ENCODE measurements around the gene CBLL2.
"Not testable (repeated sequence)": the region's sequence is repeated elsewhere in the genome, so short reads cannot be mapped to it uniquely, and the experiment has no call there.

Gene CBLL2

DNA sequence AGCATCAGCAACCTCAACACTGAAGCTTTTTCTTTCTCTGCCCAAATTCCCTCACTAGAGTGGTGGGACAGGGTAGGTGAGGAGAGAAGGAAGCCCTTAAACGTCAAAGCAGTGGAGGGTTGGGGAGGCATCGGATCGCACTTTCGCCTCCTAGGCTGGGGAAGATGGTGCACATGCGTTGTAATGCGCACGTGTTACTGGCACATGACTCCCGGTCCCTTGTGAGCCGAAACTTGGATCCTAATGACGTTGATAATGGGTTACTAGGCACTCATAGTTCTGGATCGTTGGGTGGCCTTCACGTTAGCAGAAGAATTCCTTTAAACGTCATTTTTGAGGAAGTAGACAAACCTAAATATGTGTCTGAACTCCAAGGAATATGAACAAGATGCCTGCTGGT lies at the start of gene CBLL2:
Gene CBLL2 (plus strand): TSS at position 301 of the 400 bp plus-strand sequence. CDS start 79 bp downstream, at position 380.
- DNase-seq (ENCODE audit: low spot score) (no peak), FAIRE-seq (no peak)

- no peak for DNase-seq (ENCODE audit: low spot score)
- no peak for FAIRE-seq
Observed at GRCh38 chrX:22234380-22234779, 38.3 kb upstream of the CBLL2 start.

GRCh38 chrX:22237479-22237878 lies 35.2 kb upstream of the CBLL2 start:
- FAIRE-seq: no peak
- no peak for DNase-seq (ENCODE audit: low spot score)

- FAIRE-seq (no peak), DNase-seq (ENCODE audit: low spot score) (no peak)
Observed at GRCh38 chrX:22246620-22247019, 26.1 kb upstream of the CBLL2 start.

GRCh38 chrX:22247169-22247568 lies 25.5 kb upstream of the CBLL2 start:
- DNase-seq (ENCODE audit: low spot score): no peak
- FAIRE-seq: no peak

DNA sequence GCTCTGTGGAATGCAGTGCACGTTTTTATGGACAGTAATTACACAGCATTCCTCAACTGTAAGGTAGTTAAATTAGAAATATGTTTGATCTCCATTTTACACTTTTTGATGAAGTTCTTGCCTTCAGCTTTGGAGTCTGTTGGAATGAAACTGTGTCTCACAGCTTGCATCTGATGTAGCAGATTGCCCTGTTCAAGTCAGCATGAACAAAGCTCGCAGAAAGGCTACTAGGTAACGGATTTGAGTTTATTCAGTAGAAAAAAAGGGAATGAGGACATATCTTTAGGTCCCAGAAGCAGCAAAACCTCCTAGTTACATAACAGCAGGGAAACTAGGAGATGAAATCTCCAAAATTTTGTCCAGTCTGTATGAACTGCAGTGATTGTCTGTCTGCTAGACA lies 24.3 kb upstream of the CBLL2 start:
- DNase-seq (ENCODE audit: low spot score) (no peak), FAIRE-seq (no peak)

GRCh38 chrX:22249371-22249770 lies 23.3 kb upstream of the CBLL2 start:
- FAIRE-seq: no peak
- no peak for DNase-seq (ENCODE audit: low spot score)

GRCh38 chrX:22268706-22269105 lies 4.0 kb upstream of the CBLL2 start:
- no peak for DNase-seq (ENCODE audit: low spot score)
- FAIRE-seq: no peak

DNA sequence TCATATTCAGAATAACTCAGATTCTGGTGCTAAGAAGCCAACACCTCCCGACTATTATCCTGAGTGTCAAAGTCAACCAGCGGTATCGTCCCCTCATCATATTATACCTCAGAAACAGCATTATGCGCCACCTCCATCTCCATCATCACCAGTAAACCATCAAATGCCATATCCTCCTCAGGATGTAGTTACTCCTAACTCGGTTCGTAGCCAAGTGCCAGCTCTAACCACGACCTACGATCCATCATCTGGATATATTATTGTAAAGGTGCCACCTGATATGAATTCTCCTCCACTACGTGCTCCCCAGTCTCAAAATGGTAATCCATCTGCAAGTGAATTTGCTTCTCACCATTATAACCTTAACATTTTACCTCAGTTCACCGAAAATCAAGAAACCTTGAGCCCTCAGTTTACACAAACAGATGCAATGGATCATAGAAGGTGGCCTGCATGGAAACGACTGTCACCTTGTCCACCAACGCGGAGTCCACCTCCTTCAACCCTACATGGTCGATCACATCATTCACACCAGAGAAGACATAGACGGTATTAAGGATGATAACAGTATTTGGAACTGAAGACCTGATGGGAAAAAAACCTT lies 1.1 kb downstream of the CBLL2 start:
- FAIRE-seq (no peak), DNase-seq (ENCODE audit: low spot score) (no peak)

DNA sequence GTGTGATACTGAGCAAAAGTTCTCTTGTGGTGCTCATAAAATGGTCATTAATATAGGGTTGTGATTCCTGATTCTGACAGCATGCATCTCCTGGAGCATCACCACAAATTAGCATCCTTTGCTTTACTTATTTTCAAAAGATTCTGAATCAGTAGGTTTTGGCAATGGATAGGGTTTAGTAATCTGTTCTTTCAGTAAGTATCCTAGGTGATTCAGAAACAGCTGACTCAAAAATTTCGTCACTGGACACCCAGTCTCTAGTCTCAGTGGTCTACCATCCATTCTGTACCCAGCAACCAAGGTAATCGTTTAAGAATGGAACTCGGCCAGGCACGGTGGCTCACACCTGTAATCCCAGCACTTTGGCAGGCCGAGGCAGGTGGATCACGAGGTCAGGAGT lies 4.1 kb downstream of the CBLL2 start:
- no peak for FAIRE-seq
- DNase-seq (ENCODE audit: low spot score): no peak

- FAIRE-seq: no peak
- DNase-seq (ENCODE audit: low spot score): no peak
Observed at GRCh38 chrX:22278375-22278774, 5.7 kb downstream of the CBLL2 start.

DNA sequence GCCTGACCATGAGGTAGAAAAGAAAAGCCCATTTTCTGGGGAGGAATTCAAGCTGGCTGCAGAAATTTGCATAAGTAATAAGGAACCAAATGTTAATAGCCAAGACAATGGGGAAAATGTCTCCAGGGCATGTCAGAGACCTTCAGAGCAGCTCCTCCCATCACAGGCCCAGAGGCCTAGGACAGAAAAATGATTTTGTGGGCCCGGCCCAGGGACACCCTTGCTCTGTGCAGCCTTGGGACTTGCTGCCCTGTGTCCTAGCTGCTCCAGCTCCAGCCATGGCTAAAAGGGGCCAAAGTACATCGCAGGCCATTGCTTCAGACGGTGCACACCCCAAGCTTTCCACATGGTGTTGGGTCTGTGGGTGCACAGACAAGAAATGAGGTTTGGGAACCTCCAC lies 16.5 kb downstream of the CBLL2 start:
- FAIRE-seq; DNase-seq (ENCODE audit: low spot score): not testable (repeated sequence)

DNA sequence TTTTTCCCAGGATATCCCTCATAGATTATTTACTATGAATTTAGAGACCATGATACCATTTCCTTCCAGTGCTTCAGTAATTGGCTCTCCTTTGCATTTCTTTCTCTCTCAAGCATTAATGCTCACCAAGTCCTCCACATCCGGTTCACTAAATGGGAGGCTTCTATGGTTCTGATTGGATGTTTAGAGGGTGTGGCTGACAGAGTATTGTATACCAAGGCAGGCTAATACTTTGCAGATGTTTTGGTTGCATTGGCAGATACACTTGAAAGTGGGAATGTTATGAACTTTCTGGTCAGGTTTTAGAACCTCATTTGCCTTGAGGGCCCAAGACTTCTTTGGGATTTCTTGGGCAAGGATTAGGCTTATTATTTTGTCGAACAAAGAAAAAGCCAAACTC lies 24.2 kb downstream of the CBLL2 start:
- no peak for DNase-seq (ENCODE audit: low spot score)

DNA sequence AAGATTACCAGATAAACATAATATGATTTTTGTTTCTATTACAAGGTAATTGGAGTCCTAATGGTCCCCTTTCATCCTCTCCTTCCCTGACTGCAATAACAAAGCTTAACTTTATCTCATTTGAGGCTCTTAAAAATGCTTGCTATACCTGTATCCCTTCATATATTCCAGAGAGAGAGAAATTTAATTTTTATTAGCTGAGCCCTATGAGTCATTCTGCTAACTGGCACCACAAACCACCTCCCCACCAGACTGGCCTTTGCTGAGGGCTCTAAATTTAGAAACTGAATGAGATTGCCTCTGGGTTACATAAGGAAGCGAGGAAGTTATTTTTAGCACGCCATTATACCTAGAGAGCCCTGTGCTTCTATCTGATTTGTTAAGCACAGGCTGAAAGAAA lies 27.4 kb downstream of the CBLL2 start:
- peak; percentile 36 for DNase-seq (ENCODE audit: low spot score)
- no peak for FAIRE-seq

More for the DNA sequence above, 24.2 kb downstream of the CBLL2 start:
- FAIRE-seq: no peak

- no peak for DNase-seq (ENCODE audit: low spot score)
- no peak for FAIRE-seq
Observed at GRCh38 chrX:22310779-22311178, 38.1 kb downstream of the CBLL2 start.

DNA sequence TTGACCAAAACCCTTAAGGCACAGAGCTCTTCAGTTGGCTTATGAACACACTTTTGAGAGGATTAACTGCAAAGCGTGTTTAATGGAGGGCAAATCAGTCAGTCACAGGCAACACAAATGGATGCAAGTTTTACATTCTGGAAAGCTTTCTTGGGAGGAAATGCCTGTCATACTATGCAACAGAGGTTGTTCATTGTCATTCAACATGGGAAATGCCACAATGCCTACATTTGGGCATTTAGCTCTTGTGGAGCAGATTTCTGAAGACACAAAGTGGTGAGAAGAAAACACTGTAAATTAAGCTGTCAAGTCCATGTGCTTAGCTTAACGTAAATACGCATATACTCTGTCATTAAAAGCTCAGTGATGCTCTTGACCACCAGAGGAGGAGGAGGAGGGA lies 41.1 kb downstream of the CBLL2 start:
- DNase-seq (ENCODE audit: low spot score): no peak
- no peak for FAIRE-seq

DNA sequence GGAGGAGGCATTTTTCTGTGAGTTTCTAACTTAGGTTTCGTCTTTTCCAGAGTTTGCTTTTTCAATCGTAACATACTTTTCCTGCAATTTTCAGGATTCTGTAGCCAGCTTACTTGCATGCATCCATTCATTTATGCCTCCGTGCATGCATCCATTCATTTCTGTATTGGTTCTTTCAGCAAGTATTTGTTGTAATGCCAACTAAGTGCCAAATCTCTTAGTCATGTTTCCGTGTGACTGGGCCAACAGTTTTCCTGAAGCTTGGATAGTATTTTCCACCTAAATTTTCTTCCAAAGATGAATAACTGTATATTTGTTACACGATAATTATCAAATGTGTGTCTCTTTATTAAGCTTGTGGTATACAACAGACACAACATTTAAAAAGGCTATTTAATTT lies 41.5 kb downstream of the CBLL2 start:
- FAIRE-seq (no peak), DNase-seq (ENCODE audit: low spot score) (peak; percentile 2)

DNA sequence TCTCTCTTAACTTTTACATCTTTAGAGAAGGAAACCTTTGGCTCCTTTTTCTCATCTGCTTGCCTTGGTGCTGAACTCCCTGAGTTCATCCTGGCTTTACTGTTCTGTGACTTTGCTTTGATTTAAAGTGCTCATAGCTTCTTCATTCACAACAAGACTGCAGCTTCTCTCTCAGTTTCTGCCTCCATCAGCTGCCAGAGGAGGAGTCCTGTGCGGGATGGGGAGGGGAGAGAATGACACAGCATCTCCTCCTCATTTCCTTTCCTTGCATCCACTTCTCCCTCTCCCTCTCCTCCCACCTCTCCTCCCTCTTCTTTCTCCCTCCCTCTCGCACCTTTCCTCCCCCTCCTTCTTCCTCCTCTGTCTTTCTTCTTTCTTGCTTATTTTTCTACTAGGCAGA lies 42.0 kb downstream of the CBLL2 start:
- FAIRE-seq: no peak

GRCh38 chrX:22315151-22315550 lies 42.4 kb downstream of the CBLL2 start:
- DNase-seq (ENCODE audit: low spot score) (no peak), FAIRE-seq (no peak)

More for the DNA sequence above, 42.0 kb downstream of the CBLL2 start:
- DNase-seq (ENCODE audit: low spot score): peak; percentile 13

- DNase-seq (ENCODE audit: low spot score) (no peak), FAIRE-seq (no peak)
Observed at GRCh38 chrX:22320236-22320873, 47.6 kb downstream of the CBLL2 start.

DNA sequence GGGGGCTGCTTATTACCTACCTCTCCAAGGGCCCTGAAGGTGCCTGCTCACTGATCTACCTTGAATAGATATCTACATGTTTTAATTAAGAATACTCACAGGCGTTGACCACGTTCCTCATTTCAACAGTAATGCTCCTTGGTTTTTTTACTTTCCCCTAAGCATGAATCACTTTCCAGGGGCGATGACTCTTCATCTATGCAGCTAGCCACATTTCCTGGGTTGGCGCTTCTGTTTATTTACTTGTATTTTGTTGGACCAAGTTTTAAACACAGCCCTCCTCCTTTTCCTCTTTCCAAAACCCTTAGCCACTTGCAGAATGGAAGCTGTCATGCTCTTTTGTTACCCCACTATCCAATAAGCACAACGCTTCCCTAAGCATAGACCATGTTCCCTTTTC lies 50.8 kb downstream of the CBLL2 start:
- no peak for FAIRE-seq
- DNase-seq (ENCODE audit: low spot score): peak; percentile 21
